ENCODE data around the gene MACROD2.
"Not testable (repeated sequence)": the region's sequence is repeated elsewhere in the genome, so short reads cannot be mapped to it uniquely, and the experiment has no call there.

DNA sequence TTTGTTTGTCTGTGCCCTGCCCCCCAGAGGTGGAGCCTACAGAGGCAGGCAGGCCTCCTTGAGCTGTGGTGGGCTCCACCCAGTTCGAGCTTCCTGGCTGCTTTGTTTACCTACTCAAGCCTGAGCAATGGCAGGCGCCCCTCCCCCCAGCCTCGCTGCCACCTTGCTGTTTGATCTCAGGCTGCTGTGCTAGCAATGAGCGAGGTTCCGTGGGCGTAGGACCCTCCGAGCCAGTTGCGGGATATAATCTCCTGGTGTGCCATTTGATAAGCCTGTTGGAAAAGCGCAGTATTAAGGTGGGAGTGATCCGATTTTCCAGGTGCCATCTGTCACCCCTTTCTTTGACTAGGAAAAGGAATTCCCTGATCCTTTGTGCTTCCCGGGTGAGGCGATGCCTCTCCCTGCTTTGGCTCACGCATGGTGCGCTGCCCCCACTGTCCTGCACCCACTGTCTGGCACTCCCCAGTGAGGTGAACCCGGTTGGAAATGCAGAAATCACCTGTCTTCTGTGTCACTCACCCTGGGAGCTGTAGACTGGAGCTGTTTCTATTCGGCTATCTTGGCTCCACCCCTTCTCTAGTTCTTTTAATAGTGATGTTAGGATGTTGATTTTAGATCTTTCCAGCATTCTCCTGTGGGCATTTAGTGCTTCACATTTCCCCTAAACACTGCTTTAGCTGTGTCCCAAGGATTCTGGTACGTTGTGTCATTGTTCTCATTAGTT is 471.9 kb downstream of the MACROD2 start:
- TF ChIP-seq, protein P1, sequence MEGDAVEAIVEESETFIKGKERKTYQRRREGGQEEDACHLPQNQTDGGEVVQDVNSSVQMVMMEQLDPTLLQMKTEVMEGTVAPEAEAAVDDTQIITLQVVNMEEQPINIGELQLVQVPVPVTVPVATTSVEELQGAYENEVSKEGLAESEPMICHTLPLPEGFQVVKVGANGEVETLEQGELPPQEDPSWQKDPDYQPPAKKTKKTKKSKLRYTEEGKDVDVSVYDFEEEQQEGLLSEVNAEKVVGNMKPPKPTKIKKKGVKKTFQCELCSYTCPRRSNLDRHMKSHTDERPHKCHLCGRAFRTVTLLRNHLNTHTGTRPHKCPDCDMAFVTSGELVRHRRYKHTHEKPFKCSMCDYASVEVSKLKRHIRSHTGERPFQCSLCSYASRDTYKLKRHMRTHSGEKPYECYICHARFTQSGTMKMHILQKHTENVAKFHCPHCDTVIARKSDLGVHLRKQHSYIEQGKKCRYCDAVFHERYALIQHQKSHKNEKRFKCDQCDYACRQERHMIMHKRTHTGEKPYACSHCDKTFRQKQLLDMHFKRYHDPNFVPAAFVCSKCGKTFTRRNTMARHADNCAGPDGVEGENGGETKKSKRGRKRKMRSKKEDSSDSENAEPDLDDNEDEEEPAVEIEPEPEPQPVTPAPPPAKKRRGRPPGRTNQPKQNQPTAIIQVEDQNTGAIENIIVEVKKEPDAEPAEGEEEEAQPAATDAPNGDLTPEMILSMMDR (conservative IDR thresholded peaks at IDR 0.05 in 1 of 2, IDR thresholded peaks at IDR 0.05 in 1 of 2; ENCODE audit: extremely low read depth in 1 of 2, insufficient read depth in 1 of 2, low read depth in 1 of 2, low read length in 2 of 2), result not testable (repeated sequence)
- not testable (repeated sequence) for TF ChIP-seq EZH2 (IDR thresholded peaks at IDR 0.05; ENCODE audit: borderline replicate concordance, low read length)

All from mammary epithelial cell (primary cell).